H1 (cell line): ENCODE data around the gene TEKTIP1. TPM values are rescaled to one million over a fixed set of nuclear protein-coding genes. Genes with fewer than 3 reads are reported as not detected.

Source experiments
- EZH2 ChIP-seq: fragments of 200-600 bp; sonication (generic); IDR thresholded peaks from 2 replicates; pipeline ENCODE4 v1.7.1; 2012; ENCODE audit warnings: low read depth, mild to moderate bottlenecking, moderate library complexity, low read length, inconsistent platforms; ENCODE audit not compliant: severe bottlenecking
- polyA plus RNA-seq, 7 experiments: library from polyadenylated mRNA; depleted of rRNA in 3 of 7; stranded (reverse) in 5 of 7; unstranded in 2 of 7; fragments of >200 nt in 5 of 7; fragments of 200-250 nt in 2 of 7; gene quantifications; 1 replicate in 5 of 7; 2 replicates in 1 of 7; 4 replicates in 1 of 7; pipeline versions ENCODE4 v1.2.1 to v1.2.3, GENCODE V29; 2011 to 2013; ENCODE audit warnings: missing spikeins in 2 of 7, mixed read lengths in 2 of 7
- total RNA-seq: library from RNA; stranded (reverse); fragmentation: NEBNext Ultra II Directional; extraction: Animal tissue kit (Norgen Biotek cat#: 25700); gene quantifications from 2 replicates; pipeline ENCODE4 v1.2.1, GENCODE V29; 2021

The TEKTIP1 gene
- total and polyA plus RNA-seq, 2 of the 8 experiments (the other 6 are each of a cell fraction or from before 2014, with no cell fraction given), result 1.1 TPM; not detected in 1

DNA sequence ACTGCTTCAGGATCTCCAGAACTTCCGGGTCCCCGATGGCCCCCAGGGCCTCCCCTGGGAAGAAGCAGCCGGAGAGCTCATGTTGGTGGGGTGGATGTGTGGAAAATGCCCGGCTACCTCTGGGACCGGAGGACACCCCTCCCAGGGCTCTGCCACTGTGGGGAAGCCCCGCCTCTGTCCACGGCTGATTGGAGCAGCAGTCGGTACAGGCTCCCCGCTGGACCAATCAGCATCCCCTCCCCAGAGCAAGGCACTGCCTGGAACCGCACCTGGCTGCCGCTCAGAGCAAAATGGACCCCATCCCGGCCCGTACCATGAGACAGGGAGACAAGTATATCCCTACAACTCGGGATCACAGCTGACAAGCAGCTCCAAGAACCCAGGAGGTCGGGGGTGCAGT, 44.9 kb upstream of the TEKTIP1 start (continued):
- no peak for TF ChIP-seq EZH2
